GM21515 (cell line): ENCODE data around the gene LRRN4.

Experiments used
- ATAC-seq: cut with Tn5 transposase; IDR thresholded peaks from one replicate; pipeline ENCODE4 v1.9.1; 2021; ENCODE audit not compliant: unreplicated experiment

The LRRN4 gene

GRCh38 chr20:6053776-6054688 is at the start of gene LRRN4:
Gene LRRN4, minus strand, starts transcription at chr20:6054060. Its CDS starts 1,261 bp downstream, at chr20:6052799.
- ATAC-seq: no peak

DNA sequence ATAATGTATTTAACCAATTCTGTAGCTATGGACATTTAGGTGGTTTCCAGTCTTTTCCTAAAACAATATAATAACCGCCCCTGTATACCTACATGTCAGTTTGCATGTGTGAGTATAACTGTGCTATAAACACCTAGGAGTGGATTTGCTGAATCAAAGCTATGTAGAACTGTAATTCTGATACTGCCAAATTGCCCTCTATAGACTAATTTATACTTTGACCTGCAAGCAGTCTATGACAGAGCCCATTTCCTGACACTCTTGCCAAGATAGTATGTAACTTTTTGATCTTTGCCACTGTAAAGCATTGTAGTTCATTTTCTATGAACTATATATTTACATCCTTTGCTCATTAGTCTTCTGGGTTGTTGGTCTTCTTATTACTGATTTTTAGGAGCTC is 49.4 kb upstream of the LRRN4 start:
- no peak for ATAC-seq

- ATAC-seq: no peak
Measured at GRCh38 chr20:6101346-6101745, 47.5 kb upstream of the LRRN4 start.

GRCh38 chr20:6100246-6100645 is 46.4 kb upstream of the LRRN4 start:
- ATAC-seq: no peak

GRCh38 chr20:6099819-6100218 is 46.0 kb upstream of the LRRN4 start:
- no peak for ATAC-seq

DNA sequence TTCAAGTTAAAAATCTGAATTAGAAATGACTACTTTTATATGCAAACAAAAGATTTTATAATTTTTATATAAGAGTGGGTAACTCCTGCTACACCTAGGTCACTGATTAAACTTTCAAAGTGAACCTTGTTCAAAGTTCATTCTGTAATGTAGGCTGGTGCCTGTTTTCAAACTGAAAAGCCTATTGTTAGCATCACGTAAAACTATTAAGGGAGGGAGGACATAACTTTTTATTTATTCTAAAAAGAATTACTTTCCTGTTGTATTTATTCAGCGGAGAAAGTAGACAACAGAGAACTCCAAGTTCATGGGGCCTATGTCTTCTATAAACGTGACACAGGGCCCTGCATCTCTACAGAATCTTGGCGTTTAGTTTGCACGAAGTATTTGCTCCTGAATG is 41.5 kb upstream of the LRRN4 start:
- no peak for ATAC-seq

GRCh38 chr20:6094565-6094964 is 40.7 kb upstream of the LRRN4 start:
- no peak for ATAC-seq

DNA sequence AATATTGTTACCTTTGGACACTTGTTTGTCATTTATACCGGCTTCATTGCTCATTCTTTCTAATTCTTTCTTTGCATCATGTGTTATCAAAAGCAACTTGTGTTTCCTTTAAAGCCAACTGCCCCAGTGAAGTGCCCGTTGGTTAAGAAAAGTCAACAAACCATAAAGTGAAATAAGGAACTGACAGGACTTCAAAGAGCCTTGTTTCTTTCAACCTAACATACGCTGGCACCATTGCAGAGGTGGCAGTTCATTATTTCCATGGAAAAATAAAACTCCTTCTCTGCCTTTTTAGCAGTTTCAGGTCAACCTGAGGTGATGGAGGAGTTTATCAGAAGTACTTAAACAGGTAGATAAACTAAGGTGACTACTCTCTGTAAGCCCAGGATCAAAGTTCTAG is 40.2 kb upstream of the LRRN4 start:
- no peak for ATAC-seq

GRCh38 chr20:6091661-6092060 is 37.8 kb upstream of the LRRN4 start:
- ATAC-seq: no peak

GRCh38 chr20:6086868-6087267 is 33.0 kb upstream of the LRRN4 start:
- ATAC-seq: no peak

GRCh38 chr20:6083926-6084325 is 30.1 kb upstream of the LRRN4 start:
- ATAC-seq: no peak

GRCh38 chr20:6081236-6081635 is 27.4 kb upstream of the LRRN4 start:
- ATAC-seq: no peak

GRCh38 chr20:6079016-6079415 is 25.2 kb upstream of the LRRN4 start:
- no peak for ATAC-seq

DNA sequence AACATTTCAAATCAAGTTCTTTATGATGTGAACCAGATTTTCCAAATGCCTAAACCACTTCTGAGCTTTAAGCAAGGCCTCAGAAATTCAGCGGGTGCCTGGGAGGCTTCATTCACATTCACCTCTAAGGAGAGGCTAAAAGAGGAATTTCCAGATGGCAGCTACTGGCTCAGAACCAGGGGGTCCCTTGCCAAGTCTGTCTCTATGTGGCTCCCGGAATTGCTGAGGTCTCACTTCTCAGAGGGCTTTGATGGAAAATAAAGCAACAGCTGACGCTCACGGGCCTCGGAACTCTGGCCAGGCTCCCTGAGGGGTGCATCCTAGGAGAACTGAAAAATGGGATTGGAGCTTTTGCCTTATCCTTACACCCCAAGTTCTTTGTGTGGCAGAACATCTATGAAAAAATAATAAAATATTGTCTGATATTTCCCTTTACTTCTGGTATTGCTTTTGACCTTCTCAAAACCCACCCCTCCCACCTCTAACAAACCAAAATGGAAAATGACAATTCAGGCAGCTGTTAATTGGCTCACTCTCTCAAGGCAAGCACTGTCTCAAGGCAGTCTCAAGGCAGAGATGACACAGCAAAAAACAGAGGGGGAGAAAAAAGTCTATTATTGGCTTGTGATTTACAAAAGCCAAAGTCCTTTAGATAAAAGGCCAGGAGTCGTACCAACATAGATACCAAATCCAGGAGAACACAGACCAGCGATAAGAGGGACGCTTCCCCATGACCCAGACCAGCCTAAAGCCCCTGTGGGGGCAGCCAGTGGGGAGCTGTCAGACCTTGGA is 21.8 kb upstream of the LRRN4 start:
- no peak for ATAC-seq

- ATAC-seq: no peak
Measured at GRCh38 chr20:6074784-6075183, 20.9 kb upstream of the LRRN4 start.

DNA sequence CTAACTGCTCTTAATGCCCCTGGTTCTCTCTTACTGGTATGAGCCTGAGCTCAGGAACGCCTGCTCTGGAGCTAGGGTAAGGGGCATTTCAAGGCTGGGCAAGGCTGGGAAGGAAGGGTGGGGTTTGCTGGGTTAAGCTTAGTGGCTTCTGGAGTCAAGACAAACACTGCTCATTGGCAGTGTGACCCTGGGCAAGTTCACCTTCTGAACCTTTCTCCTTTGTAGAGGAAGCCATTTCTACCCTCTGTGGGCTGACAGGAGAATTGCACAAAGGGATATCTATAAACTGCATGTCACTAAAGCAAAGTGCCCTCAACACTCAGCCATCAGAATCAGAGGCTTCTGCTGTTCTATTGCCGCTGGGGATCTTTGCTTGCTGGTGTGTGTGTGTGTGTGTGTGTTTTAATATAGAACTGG is 20.3 kb upstream of the LRRN4 start:
- no peak for ATAC-seq

DNA sequence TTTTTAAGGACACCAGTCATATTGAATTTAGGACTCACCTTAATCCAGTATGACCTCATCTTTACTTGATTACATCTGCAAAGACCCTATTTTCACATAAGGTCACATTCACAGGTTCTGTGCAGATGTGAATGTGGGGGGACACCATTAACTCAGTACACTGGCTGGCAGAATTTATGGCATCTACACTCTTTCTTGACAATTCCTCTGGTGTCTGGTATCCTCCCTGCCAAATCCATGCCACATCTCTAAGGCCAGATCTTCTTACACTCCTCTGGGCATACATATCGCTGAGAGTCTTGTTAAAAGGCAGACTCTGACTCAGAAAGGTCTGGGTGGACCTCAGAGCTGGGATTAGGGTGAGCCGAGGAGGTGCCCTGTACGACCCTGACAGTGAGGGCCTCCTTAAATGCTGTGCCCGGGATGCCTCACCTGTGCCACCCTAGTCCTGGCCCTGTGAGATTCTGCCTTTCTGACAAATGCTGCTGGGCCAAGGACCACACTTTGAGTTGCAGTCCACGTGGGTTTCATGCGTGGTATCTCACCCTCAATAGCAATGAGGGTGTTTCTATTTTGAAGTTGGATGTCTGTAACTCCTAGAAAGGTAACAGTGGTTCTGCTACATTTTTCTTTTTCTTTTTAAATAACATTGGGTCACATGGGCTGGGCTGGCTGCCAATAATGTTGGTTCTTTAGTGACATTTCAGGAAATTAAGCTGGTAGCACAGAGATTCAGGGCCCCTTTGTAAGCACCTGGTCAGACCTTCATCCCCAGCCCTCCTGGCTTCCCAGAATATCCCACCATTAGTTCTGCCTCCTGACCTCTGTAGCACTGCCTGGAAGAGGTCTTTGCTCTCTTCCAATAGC is 17.2 kb upstream of the LRRN4 start:
- ATAC-seq: no peak

DNA sequence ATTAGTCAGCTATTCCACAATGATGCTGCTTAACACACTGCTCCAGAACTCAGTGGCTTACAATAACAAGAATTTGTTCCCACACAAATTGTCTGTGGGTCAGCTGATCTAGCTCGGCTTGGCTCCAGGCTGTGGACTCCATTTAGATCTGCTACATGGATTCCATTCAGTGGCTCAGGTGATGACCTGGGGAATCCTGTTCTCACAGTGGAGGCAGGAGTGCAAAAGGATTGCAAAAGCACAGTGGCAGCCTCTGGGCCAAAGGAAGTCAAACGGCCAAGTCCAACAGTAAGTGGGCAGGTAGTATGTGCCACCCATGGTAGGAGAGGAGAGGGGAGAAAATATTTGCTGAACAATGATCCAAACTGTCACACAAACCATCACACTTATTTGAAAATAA is 15.8 kb upstream of the LRRN4 start:
- no peak for ATAC-seq

DNA sequence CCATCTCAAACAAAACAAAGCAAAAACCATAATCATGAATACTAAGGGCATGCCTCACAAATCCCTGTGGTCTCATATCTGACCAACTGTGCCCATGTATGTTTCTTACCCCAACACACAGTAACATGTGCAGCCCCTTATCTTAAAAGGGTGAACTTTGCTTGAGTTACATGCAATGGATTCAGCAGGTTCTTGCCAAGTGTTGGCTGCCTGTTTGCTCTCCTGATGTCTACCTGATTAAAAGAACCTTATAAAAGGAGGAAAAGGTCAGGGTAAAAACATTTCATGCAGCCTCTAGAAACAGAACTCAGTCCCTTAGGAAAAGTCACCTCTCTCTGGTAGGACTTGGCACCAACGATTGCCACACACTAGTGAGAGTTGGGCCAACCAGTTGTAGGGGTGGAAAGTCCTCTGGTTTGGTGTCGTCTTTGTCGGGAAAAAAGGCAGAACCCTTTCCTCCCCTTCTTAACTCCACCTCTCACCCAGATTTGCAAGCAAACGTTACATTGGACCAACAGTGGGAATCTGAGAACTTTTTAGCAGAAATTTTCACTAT is 14.0 kb upstream of the LRRN4 start:
- ATAC-seq: no peak

DNA sequence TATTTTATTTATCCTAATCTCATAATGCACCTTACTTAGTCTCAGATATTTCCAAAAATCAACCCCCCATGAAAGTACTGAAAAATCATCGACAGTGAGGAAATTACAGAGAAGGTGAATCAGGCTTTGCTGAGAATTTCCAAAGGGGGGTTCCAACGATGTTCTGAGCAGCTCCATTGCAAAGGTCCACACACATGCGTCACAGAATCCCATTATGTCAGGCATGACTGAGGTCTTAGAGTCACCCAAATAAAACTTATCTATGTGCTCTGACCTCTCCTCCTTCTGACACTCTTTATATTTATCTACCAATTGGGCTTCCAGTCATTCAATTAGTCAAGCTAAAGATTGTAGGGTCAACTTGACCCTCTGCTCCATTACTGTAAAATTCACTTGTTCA is 12.7 kb upstream of the LRRN4 start:
- no peak for ATAC-seq

DNA sequence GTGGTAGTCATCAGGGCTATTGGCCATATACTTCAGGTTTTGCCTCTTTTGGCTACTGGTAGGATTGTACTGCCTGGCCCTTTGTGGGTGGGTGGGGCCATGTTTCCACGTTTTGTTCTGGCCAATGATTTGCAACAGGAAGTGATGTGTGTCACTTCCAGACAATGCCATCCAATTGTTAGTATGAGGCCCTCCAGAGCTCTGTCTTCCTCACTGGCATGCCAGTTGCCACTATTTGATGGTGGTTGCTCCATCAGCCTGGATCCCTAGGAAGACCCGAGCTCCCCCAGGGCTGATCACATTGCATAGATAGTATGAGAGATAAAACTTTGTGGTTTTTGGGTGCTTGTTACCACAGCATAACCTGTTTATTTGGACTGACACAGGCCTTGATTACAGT is 7.7 kb upstream of the LRRN4 start:
- ATAC-seq: no peak
